Cardiac muscle cell (in vitro differentiated cells and primary cell): ENCODE results near the gene CAMKK2. TPM values are rescaled to one million over a fixed set of nuclear protein-coding genes. Genes with fewer than 3 reads are reported as not detected.

Experiments used
- DNase-seq, 2 donors: peaks; one replicate each; pipeline versions ENCODE4 v3.0.0 to v3.0.0-alpha.2; 2010 to 2017; ENCODE audit warnings: low read depth in 1 of 2, low spot score in 1 of 2
- H3K27ac ChIP-seq: fragments of 200-600 bp; sonication (generic); 2 replicates; pipeline ENCODE4 v1.5.1; 2016
- H3K27me3 ChIP-seq: fragments of 200-600 bp; sonication (generic); 2 replicates; pipeline ENCODE4 v1.6.0; 2016; ENCODE audit warnings: control low read depth
- H3K36me3 ChIP-seq: fragments of 200-600 bp; sonication (generic); 2 replicates; pipeline ENCODE4 v1.5.1; 2016; ENCODE audit warnings: control low read depth
- H3K4me1 ChIP-seq: fragments of 200-600 bp; sonication (generic); 2 replicates; pipeline ENCODE4 v1.8.1; 2017; ENCODE audit warnings: low read depth, mild to moderate bottlenecking, mixed run types
- H3K4me3 ChIP-seq: fragments of 200-600 bp; sonication (generic); 2 replicates; pipeline ENCODE4 v1.5.1; 2016; ENCODE audit warnings: mild to moderate bottlenecking
- H3K9me3 ChIP-seq: fragments of 200-600 bp; sonication (generic); 2 replicates; pipeline ENCODE4 v1.5.1; 2017; ENCODE audit warnings: low read depth, mild to moderate bottlenecking, control low read depth
- polyA plus RNA-seq: library from polyadenylated mRNA; unstranded; fragments of >200 nt; fragmentation: Nextera tagmentation; extraction: Ambion mirVana; gene quantifications from 2 replicates; pipeline ENCODE4 v1.2.1, GENCODE V29; 2016
- total RNA-seq: library from RNA; depleted of rRNA; stranded (reverse); fragments of >200 nt; gene quantifications from 2 replicates; pipeline ENCODE4 v1.2.3, GENCODE V29; 2016
- TF ChIP-seq, protein P1 (sequence below): IDR thresholded peaks from 2 replicates; pipeline ENCODE4 v1.5.1; 2012; ENCODE audit warnings: low read depth, mild to moderate bottlenecking, low read length

CAMKK2 gene
- total and polyA plus RNA-seq, 2 experiments from 2014 or later = 18.6 to 22.9 TPM

GRCh38 chr12:121189619-121190155 is 106.8 kb downstream of the CAMKK2 start:
- Histone ChIP-seq H3K4me3 (no peak overlapping the region), H3K9me3 (no peaks in the 10 kb centered on the region), H3K27ac (no peak overlapping the region), H3K36me3 (no peaks in the 10 kb centered on the region), H3K4me1 (no peaks in the 10 kb centered on the region), H3K27me3 (no peaks in the 10 kb centered on the region)
- TF ChIP-seq, protein P1, sequence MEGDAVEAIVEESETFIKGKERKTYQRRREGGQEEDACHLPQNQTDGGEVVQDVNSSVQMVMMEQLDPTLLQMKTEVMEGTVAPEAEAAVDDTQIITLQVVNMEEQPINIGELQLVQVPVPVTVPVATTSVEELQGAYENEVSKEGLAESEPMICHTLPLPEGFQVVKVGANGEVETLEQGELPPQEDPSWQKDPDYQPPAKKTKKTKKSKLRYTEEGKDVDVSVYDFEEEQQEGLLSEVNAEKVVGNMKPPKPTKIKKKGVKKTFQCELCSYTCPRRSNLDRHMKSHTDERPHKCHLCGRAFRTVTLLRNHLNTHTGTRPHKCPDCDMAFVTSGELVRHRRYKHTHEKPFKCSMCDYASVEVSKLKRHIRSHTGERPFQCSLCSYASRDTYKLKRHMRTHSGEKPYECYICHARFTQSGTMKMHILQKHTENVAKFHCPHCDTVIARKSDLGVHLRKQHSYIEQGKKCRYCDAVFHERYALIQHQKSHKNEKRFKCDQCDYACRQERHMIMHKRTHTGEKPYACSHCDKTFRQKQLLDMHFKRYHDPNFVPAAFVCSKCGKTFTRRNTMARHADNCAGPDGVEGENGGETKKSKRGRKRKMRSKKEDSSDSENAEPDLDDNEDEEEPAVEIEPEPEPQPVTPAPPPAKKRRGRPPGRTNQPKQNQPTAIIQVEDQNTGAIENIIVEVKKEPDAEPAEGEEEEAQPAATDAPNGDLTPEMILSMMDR = no peak
- no peak for DNase-seq

GRCh38 chr12:121189131-121189530 is 107.4 kb downstream of the CAMKK2 start:
- Histone ChIP-seq H3K27ac (no peak overlapping the region), H3K4me3 (no peak overlapping the region), H3K9me3 (no peaks in the 10 kb centered on the region), H3K27me3 (no peaks in the 10 kb centered on the region), H3K4me1 (no peaks in the 10 kb centered on the region), H3K36me3 (no peaks in the 10 kb centered on the region)
- TF ChIP-seq, protein P1 = no peak
- DNase-seq = no peak

DNA sequence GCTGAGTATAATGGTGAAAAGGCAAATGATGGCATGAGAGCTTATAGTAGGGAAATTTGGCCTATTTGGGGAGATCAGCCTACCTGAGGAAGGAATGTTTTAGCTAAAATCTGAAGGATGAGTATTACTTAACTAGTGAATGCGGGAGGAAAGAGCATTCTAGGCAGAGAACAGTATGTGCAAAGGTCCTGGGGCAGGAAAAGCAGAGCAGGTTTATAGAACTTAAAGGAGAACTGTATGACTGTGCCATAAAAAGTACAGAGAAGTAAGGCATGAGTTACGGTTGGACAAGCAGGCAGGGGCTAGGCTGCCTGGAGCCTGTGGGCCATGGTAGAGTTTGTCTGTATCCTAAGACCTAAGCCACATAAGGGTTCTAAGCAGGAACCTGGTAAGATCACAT is 108.3 kb downstream of the CAMKK2 start:
- Histone ChIP-seq H3K9me3 (no peaks in the 10 kb centered on the region), H3K27ac (no peak overlapping the region), H3K4me1 (no peaks in the 10 kb centered on the region), H3K27me3 (no peaks in the 10 kb centered on the region), H3K36me3 (no peaks in the 10 kb centered on the region), H3K4me3 (no peak overlapping the region)
- no peak for DNase-seq
- TF ChIP-seq, protein P1 = no peak

Other genes starting within 250 kb of the CAMKK2 start
- 0.03 and 0.14 TPM in 2 replicates for gene P2RX7, start 163.8 kb downstream of the CAMKK2 start, total RNA-seq
- gene P2RX7, start 163.8 kb downstream of the CAMKK2 start, polyA plus RNA-seq = 0.65 and 0.79 TPM in 2 replicates
- 33.7 and 38.2 TPM in 2 replicates for gene P2RX4, start 86.6 kb downstream of the CAMKK2 start, total RNA-seq
- 19.4 and 25.8 TPM in 2 replicates for gene P2RX4, start 86.6 kb downstream of the CAMKK2 start, polyA plus RNA-seq
- gene ANAPC5, start 55.7 kb upstream of the CAMKK2 start, total RNA-seq = 85.2 and 109 TPM in 2 replicates
- 123 and 155 TPM in 2 replicates for gene ANAPC5, start 55.7 kb upstream of the CAMKK2 start, polyA plus RNA-seq
- 34.6 and 41.2 TPM in 2 replicates for gene RNF34, start 103.4 kb upstream of the CAMKK2 start, total RNA-seq
- gene RNF34, start 103.4 kb upstream of the CAMKK2 start, polyA plus RNA-seq = 48.4 and 54.6 TPM in 2 replicates